SKM-1 (cell line): ENCODE results near the gene ITPR1.

ENCODE experiments used
- DNase-seq: peaks from one replicate; lab custom pipeline; 2025; ENCODE audit not compliant: unreplicated experiment; lab: John Stamatoyannopoulos, UW

ITPR1 gene

DNA sequence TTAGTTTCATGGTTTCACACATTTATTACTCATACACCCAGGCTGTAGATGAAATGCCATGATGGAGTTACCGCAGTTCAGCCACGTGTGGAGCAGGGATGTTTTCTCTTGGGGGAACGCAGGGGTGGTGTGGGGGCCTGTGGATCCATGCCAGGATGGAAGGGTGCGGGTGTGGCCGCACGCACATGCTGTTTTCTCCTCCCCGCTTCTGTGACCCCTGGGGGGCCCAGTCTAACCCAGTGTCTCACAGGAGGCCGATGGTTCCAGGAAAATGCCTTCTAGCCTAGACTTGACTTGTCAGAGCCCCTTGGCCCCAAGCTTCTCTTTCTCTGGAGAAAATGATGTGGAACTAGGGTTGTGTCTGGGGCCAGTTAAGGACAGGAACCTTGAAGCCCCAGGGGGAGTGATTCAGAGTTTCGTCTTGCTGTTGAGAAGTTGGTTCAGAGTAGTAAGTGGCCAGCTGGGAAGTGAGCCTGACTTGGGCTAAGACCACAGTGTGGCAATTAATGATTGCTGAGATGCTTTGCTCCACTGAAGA lies 245.7 kb downstream of the ITPR1 start:
- DNase-seq: no peak

DNA sequence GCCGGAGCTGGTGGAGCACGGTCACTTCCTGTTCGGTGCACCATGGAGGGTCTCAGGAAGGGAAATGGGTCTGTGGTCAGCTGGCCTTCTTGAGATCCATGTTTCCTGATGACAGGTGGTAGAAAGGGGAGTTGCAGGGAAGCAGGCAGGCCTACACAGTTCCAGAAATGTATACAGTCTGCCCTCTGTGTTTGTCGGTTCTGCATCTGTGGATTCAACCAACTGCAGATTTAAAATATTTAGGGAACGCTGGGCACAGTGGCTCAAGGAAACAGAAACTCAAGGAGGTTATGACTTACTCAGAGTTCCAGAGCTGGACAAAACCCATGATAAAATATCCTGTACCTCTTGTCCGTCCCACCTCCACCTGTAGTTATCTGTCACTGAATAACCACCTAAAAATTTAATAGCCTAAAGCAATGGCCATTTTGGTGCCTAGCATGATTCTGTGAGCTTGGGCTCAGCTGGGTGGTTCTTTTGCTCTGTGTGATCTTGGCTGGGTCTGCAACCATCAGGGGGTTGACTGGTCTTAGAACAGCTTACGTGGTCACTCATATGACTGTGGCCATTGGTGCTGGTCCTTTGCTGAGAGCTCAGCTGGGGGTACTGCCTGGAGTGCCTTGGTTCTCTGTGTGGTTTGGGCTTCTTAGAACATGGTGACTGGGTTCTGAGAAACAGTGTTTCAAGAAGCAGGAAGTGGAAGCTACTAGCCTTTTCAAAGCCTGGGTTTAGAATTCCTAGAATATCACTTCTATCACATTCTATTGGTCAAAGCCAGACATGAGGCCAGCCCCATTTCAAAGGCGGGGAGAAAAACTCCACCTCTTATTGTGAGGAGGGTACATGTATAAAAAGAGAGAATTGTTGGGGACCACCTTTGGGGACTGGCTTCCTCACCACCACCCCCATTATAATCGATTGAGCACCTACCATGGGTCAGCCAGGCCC lies 246.4 kb downstream of the ITPR1 start:
- DNase-seq: no peak

DNA sequence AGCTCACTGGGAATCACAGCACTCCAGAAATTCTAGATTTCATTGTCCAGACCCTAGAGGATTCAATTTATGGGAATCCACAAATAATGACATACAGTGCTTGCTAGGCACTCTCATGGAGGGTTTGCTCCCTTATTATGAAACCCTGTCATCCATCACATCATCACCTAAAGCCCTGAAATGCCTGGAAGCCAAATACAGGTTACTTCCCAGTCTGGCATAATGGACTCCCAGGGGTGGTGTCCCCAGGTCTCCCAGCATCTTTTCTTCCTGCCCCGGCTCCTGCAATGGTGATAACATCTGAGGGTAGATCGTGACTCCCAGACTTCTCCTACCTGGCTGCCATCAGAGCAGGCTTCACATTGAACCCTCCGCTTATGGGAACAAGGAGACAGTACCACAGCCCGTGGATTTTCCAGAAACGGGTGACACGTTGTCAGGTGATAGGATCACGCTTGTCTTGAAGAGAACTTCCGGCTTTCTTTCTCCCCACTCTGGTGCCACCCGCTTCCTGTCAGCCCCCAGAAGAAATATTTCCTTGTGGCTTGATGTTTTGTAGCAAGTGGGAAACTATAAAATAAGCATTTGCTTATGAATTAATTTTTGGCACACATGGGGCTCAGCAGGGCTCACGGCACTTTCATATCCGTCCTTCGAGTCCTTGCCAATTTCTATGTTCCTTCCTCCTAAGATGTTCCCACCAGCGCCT lies 247.4 kb downstream of the ITPR1 start:
- no peak for DNase-seq

DNA sequence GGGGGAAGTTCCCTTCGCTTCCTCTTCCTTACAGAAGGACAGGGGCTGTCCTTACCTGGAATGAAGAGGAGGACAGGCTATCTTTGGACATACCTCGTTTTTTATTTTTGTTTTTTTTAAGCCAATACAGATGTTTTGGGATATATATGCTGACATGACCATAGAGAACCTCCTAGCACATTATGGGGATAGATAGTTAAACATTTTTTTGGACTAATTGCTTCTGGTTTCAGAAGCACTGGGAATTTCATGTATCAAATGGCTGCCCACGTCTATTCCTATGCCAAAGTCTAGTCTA lies 247.9 kb downstream of the ITPR1 start:
- no peak for DNase-seq

DNA sequence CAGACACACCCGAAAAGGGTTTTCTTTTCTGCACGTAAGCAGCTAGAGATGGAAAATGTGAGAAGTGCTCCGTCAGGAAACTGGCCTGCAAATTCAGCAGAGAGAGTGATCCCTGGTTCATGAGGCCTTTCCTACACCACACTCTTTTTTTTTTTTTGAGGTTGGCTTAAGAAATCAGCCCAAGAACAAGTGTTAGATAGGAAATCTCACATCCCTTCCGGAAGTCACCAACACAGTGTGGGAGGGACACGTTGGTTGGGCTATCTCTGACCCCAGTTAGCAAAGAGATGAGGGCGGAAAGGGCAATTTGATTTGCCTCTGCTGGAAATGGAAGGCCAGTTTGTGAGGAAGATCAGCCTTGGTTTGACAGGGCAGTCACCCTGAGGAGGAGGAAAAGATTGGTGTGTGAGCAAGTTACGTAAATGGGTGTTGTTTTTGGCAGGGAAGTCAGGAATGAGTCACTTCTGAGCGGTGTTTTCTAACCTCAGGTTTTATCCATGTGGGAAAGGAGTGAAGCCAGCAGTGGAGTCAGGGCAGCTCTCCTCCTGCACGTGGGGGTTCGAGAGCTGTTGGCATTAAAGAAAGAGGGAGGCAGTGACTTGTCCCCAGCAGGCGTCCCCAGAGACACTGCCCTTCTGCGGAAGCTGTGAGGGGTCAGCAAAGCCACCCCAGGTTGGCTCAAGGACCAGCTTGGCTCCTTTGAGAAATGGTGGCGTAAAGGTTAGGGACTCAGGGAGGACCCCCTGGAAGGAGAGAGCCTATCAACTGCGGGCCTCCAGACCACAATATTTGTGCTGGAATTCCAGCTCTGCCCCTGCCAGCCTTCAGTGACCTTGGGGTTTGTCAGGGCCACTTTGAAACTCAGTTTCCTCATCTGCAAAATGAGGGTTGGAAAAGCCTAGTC lies 248.5 kb downstream of the ITPR1 start:
- peak; percentile 80 for DNase-seq

DNA sequence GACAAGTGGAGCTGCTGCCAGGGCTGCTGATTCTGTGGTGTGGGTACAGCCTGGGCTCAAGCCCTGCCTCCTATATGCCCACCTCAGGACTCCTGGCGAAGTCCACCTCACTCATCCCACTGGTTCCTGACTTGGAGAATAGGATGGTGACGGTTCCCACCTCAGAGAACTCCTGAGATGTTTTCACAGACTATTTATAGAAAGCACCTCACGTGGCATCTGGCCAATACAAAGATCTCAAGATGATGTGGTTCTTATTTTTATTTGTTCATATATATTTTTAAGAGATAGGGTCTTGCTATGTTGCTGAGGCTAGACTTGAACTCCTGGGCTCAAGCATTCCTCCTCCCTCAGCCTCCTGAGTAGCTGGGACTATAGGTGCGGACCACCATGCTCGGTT lies 249.2 kb downstream of the ITPR1 start:
- no peak for DNase-seq

DNA sequence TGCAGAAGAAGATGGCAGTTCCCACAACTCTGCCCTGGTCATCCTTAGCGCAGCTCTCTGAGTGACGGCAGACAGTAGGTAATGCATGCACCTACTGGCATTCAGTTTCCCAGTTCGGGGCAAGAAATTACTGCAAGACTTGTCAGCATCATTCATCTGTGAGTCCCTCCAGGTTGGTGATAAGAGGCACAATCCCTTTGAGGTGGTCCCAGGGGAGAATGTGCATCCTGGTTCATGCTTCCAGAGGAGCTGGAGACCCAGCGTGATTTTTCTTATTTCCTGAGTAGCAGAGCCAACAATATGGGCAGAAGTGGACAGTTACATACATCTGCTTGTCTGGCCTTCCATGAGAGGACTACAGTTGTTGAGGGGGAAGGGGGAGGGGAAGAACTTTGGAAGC lies 250.2 kb downstream of the ITPR1 start:
- no peak for DNase-seq

DNA sequence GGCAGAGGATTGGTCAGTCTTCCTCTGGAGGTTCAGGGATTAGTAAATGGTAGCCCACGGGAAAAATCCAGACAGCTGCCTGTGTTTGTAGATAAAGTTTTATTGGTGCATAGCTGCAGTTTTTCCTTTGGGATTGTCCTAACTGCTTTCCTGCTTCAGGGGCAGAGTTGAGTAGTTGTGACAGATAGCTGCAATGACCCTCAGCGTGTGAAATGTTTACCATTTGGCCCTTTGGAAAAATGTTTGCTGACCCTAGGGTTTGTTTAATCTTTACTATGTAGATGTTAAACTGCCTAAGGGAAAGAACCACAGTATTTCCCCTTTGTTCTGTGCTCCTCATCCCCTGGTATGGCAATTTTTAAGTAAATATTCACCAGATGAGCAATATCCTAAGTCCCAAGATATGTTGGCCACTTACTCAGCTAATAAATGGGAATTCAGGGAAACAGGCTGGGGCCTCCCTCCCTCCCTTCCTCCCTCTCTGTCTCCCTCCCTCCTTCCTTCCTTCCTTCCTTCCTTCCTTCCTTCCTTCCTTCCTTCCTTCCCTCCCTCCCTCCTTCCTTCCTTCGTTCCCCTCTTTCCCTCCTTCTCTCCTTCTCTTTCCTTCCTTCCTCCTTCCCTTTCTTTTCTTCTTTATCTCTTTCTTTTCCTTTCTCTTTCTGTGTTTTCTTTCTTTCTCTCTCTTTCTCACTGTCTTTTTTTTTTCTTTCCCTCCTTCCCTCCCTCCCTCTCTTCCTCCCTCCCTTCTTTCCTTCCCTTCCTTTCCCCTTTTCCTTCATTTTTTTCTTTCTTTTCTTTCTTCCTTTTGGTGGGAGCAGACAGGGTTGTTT lies 251.5 kb downstream of the ITPR1 start:
- DNase-seq: no peak

DNA sequence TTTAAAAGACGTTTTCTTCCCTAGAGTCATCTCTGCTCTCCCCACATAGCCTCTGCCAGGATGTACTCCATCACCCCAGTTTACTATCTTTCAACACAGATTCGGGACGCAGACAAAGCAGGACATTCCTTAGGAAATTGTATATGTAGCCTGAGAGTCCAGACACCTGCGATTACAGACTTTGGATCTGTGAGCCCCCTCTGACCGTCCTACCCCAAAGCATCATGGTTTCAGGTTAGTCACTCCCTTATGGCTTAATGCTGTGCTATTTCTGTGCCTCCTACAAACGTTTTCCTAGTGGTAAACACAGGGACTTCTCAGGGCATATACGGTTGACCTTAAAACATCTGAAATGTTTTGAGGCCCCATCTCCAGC lies 252.1 kb downstream of the ITPR1 start:
- DNase-seq: no peak

DNA sequence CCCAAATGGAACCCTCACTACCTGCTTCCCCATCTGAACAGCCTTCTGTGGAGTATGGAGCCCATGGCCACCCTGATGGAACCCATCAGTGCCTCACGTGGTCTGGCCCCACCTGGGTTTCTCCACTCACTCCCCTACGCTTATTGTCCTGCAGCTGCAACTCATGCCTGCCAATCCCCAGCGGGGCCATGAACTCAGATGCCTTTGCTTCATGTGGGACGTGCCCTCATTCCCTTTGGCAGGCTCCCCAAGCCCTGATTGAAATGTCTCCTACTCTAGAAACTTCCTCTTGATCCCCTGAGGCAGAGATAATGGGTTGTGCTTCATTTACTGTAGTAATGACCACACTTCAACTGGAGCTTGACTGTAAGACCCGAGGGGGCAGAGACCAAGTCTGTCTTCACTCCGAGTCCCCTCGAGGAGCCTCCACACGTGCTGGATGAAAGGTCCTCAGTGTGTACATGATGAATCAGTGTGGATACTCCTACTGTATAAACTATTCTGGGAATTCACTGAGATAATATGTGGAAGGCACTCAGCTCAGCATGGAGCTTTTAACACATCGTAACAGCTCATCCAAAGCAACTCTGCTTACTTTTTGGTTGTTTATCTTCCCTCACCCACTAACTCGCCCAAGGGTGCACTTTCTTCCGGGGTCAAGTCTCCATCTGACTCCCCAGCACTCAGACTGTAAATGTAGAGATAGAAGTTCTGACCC lies 253.3 kb downstream of the ITPR1 start:
- DNase-seq: no peak

DNA sequence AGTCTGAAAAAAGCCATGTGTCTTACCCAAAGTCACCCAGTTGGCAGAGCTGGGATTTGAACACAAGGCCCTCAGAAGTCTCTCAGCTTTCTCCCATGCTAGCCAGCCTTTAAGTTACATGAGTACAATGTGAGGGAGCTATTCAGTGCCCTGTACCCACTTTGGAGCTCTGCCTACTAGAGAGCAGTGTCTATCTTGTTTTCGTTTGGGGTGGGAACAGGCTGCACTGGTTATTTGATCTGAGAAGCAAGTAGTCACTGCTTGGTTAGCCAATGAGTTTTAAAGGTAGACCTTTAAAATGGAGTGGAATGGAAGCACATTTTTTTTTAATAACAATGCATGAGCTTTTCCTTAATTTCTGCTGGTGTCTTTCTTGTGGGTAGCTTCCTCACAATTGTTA lies 255.0 kb downstream of the ITPR1 start:
- DNase-seq: no peak

DNA sequence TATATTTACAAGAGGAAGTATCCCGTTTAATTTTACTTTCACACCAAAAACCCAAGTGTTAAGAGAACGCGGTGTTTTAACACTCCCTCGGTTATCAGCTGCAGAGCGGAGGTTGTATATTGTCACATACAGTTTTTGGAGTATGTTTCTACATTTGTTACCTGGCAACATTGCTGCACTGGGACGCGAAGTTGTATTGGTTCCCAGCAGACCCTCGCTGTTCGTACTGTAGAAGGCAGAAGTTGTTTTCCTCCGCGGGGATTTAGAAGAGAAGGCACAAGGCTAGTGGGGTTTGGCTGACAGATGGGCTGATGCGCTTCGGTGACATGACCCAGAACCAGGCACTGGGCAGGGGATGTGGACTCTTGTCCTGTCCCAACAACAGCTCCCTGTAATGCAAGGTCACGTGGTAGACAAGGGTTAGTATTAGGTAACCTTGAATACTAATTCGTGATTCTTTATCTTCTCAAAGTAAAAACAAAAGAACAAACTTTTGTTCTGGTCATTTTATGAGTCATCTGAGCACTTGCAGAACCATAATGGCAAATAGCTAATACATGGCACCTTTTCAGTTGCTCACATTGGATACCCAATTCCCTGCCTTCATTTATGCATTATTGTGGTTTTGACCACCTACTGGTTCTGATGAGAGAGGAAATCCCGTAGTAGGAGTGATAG lies 255.7 kb downstream of the ITPR1 start:
- no peak for DNase-seq

DNA sequence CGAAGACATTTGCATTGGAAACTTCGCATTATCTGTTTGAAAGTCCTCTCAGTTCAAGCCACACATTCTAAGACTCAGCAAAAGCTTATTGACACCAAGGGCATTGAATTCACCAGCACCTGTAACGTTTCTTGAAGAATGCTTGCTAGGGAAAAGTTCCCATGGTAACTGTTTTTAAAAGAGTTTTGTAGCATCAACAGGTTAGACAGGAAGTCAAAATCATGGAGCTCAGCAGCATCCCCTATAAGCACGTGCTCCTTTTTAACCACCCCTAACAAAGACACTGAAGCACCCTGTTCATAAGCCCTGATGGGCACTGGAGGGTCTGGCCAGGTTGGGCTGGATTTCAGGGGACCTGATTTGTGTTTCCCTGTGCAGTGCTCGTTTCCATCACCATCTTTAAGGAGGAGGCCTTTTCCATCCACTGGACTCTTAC lies 256.4 kb downstream of the ITPR1 start:
- DNase-seq: no peak

DNA sequence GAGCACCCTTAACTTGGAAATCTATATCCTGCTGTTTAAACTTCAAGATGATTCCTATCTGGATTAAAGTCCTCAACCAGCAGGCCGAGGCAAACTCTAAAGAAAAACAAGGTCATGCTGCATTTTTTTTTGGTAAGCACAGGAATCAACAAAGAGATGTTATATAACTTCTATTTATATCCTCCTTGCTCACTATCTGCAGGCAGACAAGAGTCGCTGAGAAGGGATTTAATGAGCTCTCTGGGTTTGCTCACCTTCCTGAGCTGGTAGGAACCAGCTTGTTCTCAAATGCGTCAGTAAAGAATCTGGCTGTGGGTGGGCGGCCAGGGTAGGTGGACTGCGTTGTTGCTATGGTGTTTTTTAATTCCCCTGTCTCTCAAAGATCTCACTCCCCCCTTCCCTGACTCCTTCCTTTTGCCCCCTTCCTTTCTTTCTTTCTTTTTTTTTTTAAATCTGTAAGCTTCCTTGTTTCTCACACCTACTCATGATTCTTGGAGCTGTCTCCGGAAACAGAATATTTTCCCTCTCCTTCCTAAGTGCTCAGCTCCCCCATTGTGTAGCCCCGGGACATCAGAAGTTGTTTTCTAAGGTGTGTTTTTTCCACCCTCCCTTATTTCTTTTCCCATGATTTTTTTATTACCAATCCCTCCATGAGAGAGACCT lies 257.3 kb downstream of the ITPR1 start:
- DNase-seq: no peak

DNA sequence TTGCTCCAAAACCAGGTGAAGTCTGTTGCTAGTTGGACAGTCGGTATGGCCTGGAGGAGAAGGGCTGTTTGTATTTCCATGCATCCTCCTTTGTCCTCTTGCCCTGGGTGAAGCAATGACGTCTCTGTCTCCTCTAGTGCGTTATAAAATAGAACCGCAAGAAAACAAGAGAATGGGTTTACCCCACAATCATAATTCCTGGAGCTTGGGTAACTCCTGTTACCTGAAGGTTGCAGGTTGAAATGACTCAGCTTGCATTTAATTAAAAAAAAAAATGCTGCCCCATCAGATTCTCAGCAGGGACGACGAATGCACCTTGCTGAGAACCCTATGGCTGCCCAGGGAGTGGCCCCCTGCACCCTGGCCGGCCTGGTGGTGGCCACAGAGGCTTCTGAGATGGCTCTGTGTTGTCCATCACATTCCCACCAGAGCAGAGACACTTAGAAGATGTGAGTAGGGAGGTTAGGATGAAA lies 257.9 kb downstream of the ITPR1 start:
- no peak for DNase-seq

DNA sequence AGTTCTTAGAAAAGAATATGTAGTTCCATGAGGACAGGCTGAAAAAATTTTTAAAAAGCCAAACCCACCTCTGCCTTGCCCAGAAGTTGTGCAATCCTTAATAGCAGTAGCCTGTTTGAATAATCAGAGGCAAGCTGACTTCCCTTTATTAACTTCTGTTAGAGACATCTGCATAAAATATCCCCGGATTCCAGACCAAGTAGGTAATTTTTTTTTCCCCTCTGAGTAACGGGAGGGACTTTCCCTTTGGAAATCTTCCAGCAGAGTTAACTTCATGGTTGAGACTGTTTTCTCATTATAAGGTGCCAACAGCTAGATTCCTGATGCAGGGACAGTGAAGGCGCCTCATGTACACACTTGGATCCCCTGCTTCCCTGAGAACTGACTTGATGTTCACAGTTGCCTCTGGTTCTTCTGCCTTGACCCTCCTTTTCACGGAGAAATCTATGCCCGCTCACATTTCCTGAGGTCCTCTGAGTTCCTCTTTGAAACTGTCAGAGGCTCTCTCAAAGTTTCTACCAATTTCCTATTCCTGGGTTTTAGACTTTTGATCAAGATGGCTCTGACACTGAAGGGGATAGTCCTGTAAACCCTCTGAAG lies 258.5 kb downstream of the ITPR1 start:
- DNase-seq: peak; percentile 55

DNA sequence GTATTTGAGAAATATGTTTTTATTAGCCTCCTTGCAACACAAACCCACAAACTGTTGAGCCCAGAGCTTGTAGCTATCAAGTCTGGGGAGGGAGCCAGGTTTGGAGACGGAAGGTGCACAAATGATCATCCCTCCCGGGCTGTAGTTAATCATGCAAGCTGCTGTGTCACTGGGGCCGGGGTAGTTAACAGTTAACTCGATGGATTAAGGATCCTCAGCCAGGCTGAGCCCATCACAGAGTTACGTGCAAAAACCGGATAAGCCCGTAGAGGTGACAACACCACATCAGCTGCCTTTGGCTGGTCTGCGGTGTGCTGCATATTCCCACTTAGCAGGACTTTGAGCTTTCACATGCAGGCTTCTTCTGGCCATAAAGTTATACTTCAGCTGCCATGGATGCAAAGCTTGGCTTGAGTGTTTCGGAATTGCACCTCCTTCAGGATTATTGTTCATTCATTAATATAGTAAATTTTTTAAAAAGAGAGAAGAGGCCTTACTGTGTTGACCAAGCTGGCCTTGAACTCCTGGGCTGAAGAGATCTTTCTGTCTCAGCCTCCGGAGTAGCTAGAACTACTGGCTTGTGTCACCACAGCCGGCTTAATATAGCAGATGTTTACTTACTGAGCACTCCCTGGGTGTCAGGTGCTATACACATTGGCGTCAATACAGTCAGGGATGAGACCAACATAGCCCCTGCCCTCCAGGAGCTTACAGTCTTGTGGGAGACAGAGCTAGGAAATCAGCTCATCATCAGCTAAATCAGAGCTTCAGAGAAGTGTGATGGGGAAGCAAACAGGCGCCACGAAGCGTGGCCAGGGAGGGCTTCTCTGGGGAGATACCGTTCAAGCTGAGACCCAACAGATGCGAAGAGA lies 259.3 kb downstream of the ITPR1 start:
- peak; percentile 66 for DNase-seq
